ENCODE measurements around the gene DCC.

DNA sequence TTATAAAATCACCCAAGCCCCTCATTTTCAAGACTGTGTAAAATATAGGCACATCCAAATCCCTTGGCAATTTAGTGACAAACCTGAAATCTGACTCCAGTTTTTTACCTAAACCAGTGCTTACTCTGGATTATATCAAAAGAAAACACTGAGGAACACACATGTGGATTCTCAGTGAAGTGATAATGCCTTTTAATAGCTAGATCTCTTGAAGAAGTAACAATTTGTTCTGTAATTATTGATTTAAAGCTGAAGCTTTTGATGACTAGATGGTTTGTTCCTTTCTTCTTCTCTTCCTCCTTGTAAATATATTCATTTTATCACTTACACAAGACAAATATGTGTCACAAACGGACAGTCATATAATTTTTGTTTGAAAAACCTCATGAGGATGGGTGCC lies 894.6 kb downstream of the DCC start:
- TF ChIP-seq, protein P1, sequence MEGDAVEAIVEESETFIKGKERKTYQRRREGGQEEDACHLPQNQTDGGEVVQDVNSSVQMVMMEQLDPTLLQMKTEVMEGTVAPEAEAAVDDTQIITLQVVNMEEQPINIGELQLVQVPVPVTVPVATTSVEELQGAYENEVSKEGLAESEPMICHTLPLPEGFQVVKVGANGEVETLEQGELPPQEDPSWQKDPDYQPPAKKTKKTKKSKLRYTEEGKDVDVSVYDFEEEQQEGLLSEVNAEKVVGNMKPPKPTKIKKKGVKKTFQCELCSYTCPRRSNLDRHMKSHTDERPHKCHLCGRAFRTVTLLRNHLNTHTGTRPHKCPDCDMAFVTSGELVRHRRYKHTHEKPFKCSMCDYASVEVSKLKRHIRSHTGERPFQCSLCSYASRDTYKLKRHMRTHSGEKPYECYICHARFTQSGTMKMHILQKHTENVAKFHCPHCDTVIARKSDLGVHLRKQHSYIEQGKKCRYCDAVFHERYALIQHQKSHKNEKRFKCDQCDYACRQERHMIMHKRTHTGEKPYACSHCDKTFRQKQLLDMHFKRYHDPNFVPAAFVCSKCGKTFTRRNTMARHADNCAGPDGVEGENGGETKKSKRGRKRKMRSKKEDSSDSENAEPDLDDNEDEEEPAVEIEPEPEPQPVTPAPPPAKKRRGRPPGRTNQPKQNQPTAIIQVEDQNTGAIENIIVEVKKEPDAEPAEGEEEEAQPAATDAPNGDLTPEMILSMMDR (IDR thresholded peaks at IDR 0.05 in 8 of 11, conservative IDR thresholded peaks at IDR 0.05 in 3 of 11) = no peak
- TF ChIP-seq POLR2AphosphoS5 (IDR thresholded peaks at IDR 0.05) (no peak), POLR2A (IDR thresholded peaks at IDR 0.05) (no peak)

All from spleen (tissue), 7 donors.